Ramos (cell line): ENCODE measurements around the gene BCL2L11.

ENCODE experiments used
- in situ Hi-C: fragments of 300-500 bp; cut with MboI; formaldehyde crosslinking; loops from one replicate; pipeline ENCODE4 v1.14.3; 2022; ENCODE audit warnings: low sequenced_read_pairs; ENCODE audit not compliant: unreplicated experiment

BCL2L11 gene

DNA sequence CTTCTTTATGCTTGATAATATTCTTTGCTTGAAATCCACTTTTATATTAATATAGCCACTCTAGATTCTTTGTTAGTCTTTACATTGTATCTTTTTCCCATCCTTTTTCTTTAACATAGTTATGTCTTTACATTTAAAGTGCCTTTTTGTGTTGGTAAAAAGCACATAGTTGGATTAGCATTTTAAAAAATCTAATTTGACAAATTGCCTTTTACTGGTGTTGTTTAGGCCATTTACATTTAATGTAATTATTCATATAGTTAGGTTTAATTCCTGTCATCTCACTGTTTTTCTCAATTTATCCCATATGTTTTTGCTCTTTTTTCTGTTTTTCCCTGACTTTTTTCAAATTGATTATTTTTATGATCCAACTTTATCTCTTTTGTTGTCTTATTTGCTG, 93.2 kb downstream of the BCL2L11 start:
- in situ Hi-C loops: no loop called here

DNA sequence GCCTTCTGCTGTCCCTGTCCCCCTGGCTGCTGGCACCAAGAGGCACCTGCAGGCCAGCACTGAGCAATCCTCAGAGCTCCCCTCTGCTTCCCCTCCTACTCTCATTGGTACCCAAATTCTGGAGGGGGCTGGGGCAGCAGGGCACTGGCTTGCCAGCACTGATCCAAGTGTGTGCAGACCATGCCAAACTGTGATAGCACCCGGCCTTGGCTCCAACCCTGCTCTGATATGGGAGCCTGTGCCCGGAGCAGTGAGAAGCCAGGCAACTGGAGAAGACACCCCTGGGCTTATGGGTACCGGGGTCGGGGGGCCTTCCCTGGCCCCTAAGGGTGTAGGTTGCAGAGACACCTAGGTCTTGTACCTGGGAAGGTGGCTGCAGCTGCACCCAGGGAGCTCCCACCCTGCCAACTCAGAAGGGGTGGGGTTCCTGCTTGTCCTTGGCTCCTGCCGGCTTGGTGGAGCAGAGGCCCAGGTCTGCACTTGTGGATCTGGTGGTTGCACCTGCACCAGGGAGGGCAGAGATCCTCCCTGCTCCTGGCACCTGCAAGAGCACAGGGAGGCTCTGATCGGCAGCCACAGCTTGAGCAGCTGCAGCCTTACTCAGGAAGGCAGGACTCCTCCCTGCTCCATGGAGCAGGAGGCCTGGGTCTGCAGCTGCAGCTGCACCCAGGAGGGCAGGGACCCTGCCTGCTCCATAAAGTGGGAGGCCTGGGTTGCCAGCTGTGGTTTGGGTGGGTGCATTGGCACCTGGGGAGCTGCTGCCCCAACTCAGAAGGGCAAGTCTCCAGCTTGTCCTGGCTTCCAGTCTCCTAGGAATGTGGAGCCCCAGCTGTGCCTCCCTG, 96.3 kb downstream of the BCL2L11 start:
- in situ Hi-C loops: no loop called here
